ENCODE data around the gene C17orf100. TPM values are rescaled to one million over a fixed set of nuclear protein-coding genes. Genes with fewer than 3 reads are reported as not detected.

The C17orf100 gene
- total and polyA plus RNA-seq, 10 donors, result 1.1 to 4.7 (median 2.5) TPM

DNA sequence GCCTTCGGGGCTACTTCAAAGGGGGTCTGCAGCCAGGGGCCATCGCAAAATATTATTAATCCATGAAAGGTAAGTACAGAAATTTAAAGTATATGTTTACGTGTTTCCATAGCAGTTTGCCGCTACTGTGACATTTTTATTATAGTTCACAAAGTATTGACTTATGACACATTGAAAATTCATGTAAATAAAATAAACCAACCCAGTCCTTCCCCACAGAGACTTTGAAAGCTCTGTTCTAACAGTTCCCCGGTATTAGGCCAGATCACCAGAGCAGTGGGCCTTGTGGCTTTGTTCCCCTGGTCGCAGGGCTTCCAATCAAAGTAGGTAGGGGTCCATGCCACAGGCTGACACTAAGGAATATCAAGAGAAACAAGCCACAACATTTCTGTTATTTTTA lies 24.9 kb upstream of the C17orf100 start:
- no peaks in the 10 kb centered on the region for H3K4me1 ChIP-seq
- peaks cover 0 to 100% (median 35%) of the 10 kb centered on the region in 6 donors for H3K36me3 ChIP-seq
- TF ChIP-seq, protein P1, sequence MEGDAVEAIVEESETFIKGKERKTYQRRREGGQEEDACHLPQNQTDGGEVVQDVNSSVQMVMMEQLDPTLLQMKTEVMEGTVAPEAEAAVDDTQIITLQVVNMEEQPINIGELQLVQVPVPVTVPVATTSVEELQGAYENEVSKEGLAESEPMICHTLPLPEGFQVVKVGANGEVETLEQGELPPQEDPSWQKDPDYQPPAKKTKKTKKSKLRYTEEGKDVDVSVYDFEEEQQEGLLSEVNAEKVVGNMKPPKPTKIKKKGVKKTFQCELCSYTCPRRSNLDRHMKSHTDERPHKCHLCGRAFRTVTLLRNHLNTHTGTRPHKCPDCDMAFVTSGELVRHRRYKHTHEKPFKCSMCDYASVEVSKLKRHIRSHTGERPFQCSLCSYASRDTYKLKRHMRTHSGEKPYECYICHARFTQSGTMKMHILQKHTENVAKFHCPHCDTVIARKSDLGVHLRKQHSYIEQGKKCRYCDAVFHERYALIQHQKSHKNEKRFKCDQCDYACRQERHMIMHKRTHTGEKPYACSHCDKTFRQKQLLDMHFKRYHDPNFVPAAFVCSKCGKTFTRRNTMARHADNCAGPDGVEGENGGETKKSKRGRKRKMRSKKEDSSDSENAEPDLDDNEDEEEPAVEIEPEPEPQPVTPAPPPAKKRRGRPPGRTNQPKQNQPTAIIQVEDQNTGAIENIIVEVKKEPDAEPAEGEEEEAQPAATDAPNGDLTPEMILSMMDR (IDR thresholded peaks at IDR 0.05 in 8 of 11, conservative IDR thresholded peaks at IDR 0.05 in 3 of 11), result no peak
- no peak for TF ChIP-seq POLR2AphosphoS5 (IDR thresholded peaks at IDR 0.05)
- TF ChIP-seq POLR2A (IDR thresholded peaks at IDR 0.05), result no peak
- DNase-seq, result no peak
- no peaks in the 10 kb centered on the region for H3K9me3 ChIP-seq
- WGBS, 5 donors, result 88 to 98% (median 94%) methylated on average over 6 of the region's 6 CpGs
- intact Hi-C loops (cut with DNase I; ENCODE audit: low total_unique reads), result no loop called here
- no peaks in the 10 kb centered on the region for H3K27me3 ChIP-seq (replicated peaks in 1 of 7)
- H3K4me3 ChIP-seq, result no peak overlapping the region
- H3K27ac ChIP-seq, result no peak overlapping the region

DNA sequence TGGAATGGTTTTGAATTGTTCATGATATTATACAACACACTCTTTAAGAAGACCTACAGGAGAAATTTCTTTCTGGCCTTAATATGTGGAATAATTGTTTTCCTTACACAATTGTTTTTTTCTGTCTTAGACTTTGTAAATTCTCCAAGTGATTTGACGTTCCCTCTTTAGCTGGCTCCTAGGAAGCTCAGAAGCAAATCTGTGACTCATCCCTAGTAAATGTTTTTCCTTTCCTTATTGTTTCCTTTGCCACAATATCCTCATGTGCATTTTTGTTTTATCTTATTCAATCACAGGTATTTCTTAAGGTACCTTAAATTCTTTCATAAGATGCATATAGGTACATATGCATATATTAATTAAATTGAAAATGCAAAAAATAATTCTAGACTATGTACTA lies 24.5 kb upstream of the C17orf100 start:
- no peak for DNase-seq
- TF ChIP-seq POLR2AphosphoS5 (IDR thresholded peaks at IDR 0.05) (no peak), POLR2A (IDR thresholded peaks at IDR 0.05) (no peak)
- TF ChIP-seq, protein P1 (IDR thresholded peaks at IDR 0.05 in 8 of 11, conservative IDR thresholded peaks at IDR 0.05 in 3 of 11), result no peak
- H3K4me1 ChIP-seq, result no peaks in the 10 kb centered on the region
- H3K4me3 ChIP-seq, result no peak overlapping the region
- 76 to 96% (median 90%) methylated on average over 1 of the region's 1 CpG for WGBS, 5 donors
- H3K27me3 ChIP-seq (replicated peaks in 1 of 7), result no peaks in the 10 kb centered on the region
- no peak overlapping the region for H3K27ac ChIP-seq
- intact Hi-C loops (cut with DNase I; ENCODE audit: low total_unique reads), result no loop called here
- no peaks in the 10 kb centered on the region for H3K9me3 ChIP-seq
- H3K36me3 ChIP-seq, result peaks cover 0 to 100% (median 33%) of the 10 kb centered on the region in 6 donors

DNA sequence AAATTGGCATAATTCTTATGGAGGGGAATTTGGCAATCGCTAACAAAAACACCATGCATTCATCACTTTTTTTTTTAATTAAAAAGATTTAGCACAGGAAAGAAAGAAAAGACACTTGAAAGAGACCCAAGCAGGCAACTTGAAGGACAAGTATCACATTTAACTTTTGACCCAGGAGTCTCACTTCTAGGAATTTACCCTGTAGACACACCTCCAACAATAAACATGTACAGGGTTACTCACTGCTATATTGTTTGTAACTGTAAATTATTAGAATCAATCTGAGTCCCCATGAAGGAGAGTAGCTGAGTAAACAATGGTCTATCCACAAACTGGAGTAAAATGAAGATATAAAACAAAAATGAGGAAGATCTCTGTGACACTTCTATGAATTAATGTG lies 21.2 kb upstream of the C17orf100 start:
- Histone ChIP-seq H3K27ac (no peak overlapping the region), H3K4me3 (no peak overlapping the region), H3K9me3 (no peaks in the 10 kb centered on the region), H3K27me3 (replicated peaks in 1 of 7) (no peaks in the 10 kb centered on the region), H3K4me1 (no peaks in the 10 kb centered on the region), H3K36me3 (peaks cover 0 to 98% (median 40%) of the 10 kb centered on the region in 6 donors)
- intact Hi-C loops (cut with DNase I; ENCODE audit: low total_unique reads), result no loop called here
- no peak for DNase-seq
- WGBS, 5 donors, result 95 to 100% (median 97%) methylated on average over 1 of the region's 1 CpG
- TF ChIP-seq POLR2A (IDR thresholded peaks at IDR 0.05), result no peak
- TF ChIP-seq POLR2AphosphoS5 (IDR thresholded peaks at IDR 0.05), result no peak
- TF ChIP-seq, protein P1 (IDR thresholded peaks at IDR 0.05 in 8 of 11, conservative IDR thresholded peaks at IDR 0.05 in 3 of 11), result no peak

DNA sequence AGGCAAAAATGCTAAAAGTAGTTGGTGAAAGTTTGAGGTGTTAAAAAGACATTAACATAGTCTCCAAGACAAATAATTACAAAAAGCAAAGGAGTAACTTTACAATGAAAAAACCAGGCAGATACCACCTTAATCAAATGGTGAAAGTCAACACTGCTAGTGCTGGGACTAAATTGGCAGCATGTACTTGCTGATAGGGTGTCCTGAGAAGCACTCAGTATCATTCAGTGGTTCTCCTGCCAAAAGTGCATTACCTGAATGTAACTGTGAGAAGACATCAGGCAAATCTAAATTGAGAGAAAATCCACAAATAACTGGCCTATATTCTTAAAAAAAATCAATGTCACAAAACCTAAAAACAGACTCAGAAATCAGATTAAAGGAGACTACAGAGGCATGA lies 19.0 kb upstream of the C17orf100 start:
- Histone ChIP-seq H3K4me3 (no peak overlapping the region), H3K4me1 (peaks cover 0 to 9% (median 0%) of the 10 kb centered on the region in 6 donors), H3K27ac (no peak overlapping the region), H3K9me3 (no peaks in the 10 kb centered on the region), H3K36me3 (peaks cover 0 to 76% (median 29%) of the 10 kb centered on the region in 6 donors), H3K27me3 (replicated peaks in 1 of 7) (no peaks in the 10 kb centered on the region)
- intact Hi-C loops (cut with DNase I; ENCODE audit: low total_unique reads), result no loop called here
- TF ChIP-seq POLR2AphosphoS5 (IDR thresholded peaks at IDR 0.05) (no peak), POLR2A (IDR thresholded peaks at IDR 0.05) (no peak)
- DNase-seq, result no peak

DNA sequence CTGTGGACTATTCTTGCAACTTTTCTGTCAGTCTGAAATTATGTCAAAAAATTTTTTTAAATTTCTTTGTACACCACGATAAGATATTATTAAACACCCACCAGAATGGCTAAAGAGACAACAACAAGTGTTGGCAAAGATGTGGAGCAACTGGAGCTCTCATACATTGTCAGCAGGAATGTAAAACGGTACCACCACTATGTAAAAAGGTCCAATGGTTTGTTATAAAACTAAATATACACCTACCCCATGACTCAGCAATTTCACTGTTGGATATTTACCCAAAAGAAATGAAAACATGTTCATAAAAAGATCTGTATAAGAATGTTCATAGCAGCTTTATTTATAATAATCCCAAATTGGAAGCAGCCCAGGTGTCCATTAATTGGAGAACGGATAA lies 18.3 kb upstream of the C17orf100 start:
- intact Hi-C loops (cut with DNase I; ENCODE audit: low total_unique reads), result no loop called here
- WGBS, 5 donors, result 95 to 97% (median 96%) methylated on average over 3 of the region's 3 CpGs
- Histone ChIP-seq H3K9me3 (no peaks in the 10 kb centered on the region), H3K4me1 (peaks cover 0 to 16% (median 3%) of the 10 kb centered on the region in 6 donors), H3K4me3 (no peak overlapping the region), H3K27me3 (replicated peaks in 1 of 7) (no peaks in the 10 kb centered on the region), H3K27ac (no peak overlapping the region), H3K36me3 (peaks cover 0 to 69% (median 23%) of the 10 kb centered on the region in 6 donors)
- TF ChIP-seq, protein P1 (IDR thresholded peaks at IDR 0.05 in 8 of 11, conservative IDR thresholded peaks at IDR 0.05 in 3 of 11), result no peak
- no peak for TF ChIP-seq POLR2A (IDR thresholded peaks at IDR 0.05)
- TF ChIP-seq POLR2AphosphoS5 (IDR thresholded peaks at IDR 0.05), result no peak
- no peak for DNase-seq

Data from spleen (tissue), 11 donors.